HG03280 (cell line): Measurements from ENCODE around the gene ANAPC1.
"Not testable (repeated sequence)": the region's sequence is repeated elsewhere in the genome, so short reads cannot be mapped to it uniquely, and the experiment has no call there.

ENCODE experiments used
- ATAC-seq: cut with Tn5 transposase; IDR thresholded peaks from one replicate; pipeline ENCODE4 v1.9.1; 2021; ENCODE audit warnings: mild to moderate bottlenecking, moderate library complexity; ENCODE audit not compliant: unreplicated experiment

Gene ANAPC1

GRCh38 chr2:111747410-111748115 is 136.4 kb downstream of the ANAPC1 start:
- peak; percentile 81 for ATAC-seq

GRCh38 chr2:111744751-111745150 is 139.2 kb downstream of the ANAPC1 start:
- not testable (repeated sequence) for ATAC-seq

GRCh38 chr2:111741517-111741916 is 142.5 kb downstream of the ANAPC1 start:
- ATAC-seq, result not testable (repeated sequence)

GRCh38 chr2:111735838-111736721 is 147.9 kb downstream of the ANAPC1 start:
- ATAC-seq, result not testable (repeated sequence)

GRCh38 chr2:111735420-111735819 is 148.6 kb downstream of the ANAPC1 start:
- ATAC-seq, result not testable (repeated sequence)

GRCh38 chr2:111729812-111730458 is 154.1 kb downstream of the ANAPC1 start:
- ATAC-seq, result not testable (repeated sequence)

GRCh38 chr2:111727611-111728110 is 156.3 kb downstream of the ANAPC1 start:
- not testable (repeated sequence) for ATAC-seq

GRCh38 chr2:111725742-111726141 is 158.3 kb downstream of the ANAPC1 start:
- ATAC-seq, result peak; percentile 80

GRCh38 chr2:111719610-111720009 is 164.4 kb downstream of the ANAPC1 start:
- not testable (repeated sequence) for ATAC-seq
